ENCODE data around the gene ZNF816.
"Not testable (repeated sequence)": the region's sequence is repeated elsewhere in the genome, so short reads cannot be mapped to it uniquely, and the experiment has no call there.

Gene ZNF816

GRCh38 chr19:52942386-52943133 is 20.1 kb downstream of the ZNF816 start (continued):
- TF ChIP-seq, protein P1, sequence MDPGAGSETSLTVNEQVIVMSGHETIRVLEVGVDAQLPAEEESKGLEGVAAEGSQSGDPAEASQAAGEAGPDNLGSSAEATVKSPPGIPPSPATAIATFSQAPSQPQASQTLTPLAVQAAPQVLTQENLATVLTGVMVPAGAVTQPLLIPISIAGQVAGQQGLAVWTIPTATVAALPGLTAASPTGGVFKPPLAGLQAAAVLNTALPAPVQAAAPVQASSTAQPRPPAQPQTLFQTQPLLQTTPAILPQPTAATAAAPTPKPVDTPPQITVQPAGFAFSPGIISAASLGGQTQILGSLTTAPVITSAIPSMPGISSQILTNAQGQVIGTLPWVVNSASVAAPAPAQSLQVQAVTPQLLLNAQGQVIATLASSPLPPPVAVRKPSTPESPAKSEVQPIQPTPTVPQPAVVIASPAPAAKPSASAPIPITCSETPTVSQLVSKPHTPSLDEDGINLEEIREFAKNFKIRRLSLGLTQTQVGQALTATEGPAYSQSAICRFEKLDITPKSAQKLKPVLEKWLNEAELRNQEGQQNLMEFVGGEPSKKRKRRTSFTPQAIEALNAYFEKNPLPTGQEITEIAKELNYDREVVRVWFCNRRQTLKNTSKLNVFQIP (CRISPR knock-in tag; IDR thresholded peaks at IDR 0.05; ENCODE audit: borderline replicate concordance, low read depth), result no peak

DNA sequence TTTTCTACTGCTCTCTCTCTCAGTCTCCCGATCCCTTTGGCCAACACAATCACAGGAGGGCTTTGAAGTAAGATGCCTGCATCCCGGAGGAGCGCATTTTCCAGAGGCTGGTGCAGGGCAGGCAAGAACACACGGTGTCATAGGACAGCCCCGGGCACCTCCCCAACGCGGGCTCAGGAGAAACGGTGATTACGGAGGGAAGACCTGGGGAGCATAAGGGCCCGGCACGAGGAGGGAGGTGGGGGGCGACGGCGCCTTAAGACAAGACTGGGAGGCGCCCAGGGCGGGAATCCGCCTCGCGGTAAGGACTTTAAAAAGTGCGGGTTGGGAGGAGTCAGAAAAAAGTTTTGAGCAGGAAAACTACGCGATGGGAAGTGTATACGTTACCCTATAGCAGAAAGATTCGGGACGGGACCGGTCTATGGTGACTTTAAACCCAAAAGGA is 20.7 kb downstream of the ZNF816 start:
- TF ChIP-seq OSR1 (CRISPR knock-in tag; IDR thresholded peaks at IDR 0.05) (no peak), RARB (CRISPR knock-in tag; IDR thresholded peaks at IDR 0.05) (no peak), ARNTL (CRISPR knock-in tag; IDR thresholded peaks at IDR 0.05; ENCODE audit: borderline replicate concordance, low read depth) (no peak), ZFP3 (CRISPR knock-in tag; IDR thresholded peaks at IDR 0.05) (no peak), ISL1 (CRISPR knock-in tag; IDR thresholded peaks at IDR 0.05) (no peak), BACH2 (CRISPR knock-in tag; IDR thresholded peaks at IDR 0.05; ENCODE audit: borderline replicate concordance) (no peak), GLIS3 (CRISPR knock-in tag; IDR thresholded peaks at IDR 0.05) (no peak), ZNF565 (CRISPR knock-in tag; conservative IDR thresholded peaks at IDR 0.05; ENCODE audit: low read depth) (no peak), TOX (CRISPR knock-in tag; IDR thresholded peaks at IDR 0.05; ENCODE audit: borderline replicate concordance) (no peak), CSDC2 (CRISPR knock-in tag; IDR thresholded peaks at IDR 0.05) (no peak), ZNF8 (CRISPR knock-in tag; IDR thresholded peaks at IDR 0.05) (no peak), ZFP30 (CRISPR knock-in tag; IDR thresholded peaks at IDR 0.05) (no peak)
- TF ChIP-seq, protein P2, sequence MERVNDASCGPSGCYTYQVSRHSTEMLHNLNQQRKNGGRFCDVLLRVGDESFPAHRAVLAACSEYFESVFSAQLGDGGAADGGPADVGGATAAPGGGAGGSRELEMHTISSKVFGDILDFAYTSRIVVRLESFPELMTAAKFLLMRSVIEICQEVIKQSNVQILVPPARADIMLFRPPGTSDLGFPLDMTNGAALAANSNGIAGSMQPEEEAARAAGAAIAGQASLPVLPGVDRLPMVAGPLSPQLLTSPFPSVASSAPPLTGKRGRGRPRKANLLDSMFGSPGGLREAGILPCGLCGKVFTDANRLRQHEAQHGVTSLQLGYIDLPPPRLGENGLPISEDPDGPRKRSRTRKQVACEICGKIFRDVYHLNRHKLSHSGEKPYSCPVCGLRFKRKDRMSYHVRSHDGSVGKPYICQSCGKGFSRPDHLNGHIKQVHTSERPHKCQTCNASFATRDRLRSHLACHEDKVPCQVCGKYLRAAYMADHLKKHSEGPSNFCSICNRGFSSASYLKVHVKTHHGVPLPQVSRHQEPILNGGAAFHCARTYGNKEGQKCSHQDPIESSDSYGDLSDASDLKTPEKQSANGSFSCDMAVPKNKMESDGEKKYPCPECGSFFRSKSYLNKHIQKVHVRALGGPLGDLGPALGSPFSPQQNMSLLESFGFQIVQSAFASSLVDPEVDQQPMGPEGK (CRISPR knock-in tag; IDR thresholded peaks at IDR 0.05; ENCODE audit: borderline replicate concordance), result no peak
- ATAC-seq, result peak; percentile 72

- ATAC-seq, result not testable (repeated sequence)
Measured at GRCh38 chr19:52941523-52941922, 21.2 kb downstream of the ZNF816 start.

DNA sequence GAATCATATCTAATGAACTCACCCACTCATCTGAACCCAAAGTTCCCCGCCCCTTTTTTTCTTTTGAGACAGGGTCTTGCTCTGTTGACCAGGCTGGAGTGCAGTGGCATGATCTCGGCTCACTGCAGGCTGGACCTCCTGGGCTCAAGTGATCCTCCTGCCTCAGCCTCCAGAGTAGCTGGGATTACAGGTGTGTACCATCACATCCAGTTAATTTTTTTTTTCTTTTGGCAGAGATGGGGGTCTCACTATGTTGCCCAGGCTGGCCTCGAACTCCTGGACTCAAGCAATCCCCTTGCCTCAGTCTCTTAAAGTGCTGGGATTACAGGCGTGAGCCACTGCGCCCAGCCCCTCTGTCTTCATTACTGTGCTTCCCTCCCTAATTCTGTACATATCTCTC is 21.8 kb downstream of the ZNF816 start:
- not testable (repeated sequence) for ATAC-seq

DNA sequence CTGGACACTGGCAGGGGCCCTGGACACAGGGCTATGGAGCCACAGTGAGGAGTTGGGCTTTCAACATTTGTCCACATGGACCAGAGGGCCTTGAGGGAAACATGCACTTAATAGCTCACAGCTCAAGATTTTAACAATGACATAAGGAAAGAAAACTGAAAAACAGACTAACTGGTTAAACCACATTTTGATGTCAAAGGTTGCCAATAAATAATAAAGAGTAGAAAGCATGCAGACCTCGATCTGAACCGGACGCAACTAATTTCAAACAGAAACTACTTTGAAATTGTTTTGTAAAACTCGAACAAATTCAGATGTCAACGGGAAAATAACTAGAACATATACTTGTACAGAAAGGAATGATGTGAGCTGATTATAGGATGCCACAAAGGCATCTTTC is 23.9 kb downstream of the ZNF816 start:
- no peak for TF ChIP-seq ZNF8 (CRISPR knock-in tag; IDR thresholded peaks at IDR 0.05)
- TF ChIP-seq, protein P3, sequence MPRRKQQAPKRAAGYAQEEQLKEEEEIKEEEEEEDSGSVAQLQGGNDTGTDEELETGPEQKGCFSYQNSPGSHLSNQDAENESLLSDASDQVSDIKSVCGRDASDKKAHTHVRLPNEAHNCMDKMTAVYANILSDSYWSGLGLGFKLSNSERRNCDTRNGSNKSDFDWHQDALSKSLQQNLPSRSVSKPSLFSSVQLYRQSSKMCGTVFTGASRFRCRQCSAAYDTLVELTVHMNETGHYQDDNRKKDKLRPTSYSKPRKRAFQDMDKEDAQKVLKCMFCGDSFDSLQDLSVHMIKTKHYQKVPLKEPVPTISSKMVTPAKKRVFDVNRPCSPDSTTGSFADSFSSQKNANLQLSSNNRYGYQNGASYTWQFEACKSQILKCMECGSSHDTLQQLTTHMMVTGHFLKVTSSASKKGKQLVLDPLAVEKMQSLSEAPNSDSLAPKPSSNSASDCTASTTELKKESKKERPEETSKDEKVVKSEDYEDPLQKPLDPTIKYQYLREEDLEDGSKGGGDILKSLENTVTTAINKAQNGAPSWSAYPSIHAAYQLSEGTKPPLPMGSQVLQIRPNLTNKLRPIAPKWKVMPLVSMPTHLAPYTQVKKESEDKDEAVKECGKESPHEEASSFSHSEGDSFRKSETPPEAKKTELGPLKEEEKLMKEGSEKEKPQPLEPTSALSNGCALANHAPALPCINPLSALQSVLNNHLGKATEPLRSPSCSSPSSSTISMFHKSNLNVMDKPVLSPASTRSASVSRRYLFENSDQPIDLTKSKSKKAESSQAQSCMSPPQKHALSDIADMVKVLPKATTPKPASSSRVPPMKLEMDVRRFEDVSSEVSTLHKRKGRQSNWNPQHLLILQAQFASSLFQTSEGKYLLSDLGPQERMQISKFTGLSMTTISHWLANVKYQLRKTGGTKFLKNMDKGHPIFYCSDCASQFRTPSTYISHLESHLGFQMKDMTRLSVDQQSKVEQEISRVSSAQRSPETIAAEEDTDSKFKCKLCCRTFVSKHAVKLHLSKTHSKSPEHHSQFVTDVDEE (CRISPR knock-in tag; IDR thresholded peaks at IDR 0.05), result no peak
- TF ChIP-seq ZFP3 (CRISPR knock-in tag; IDR thresholded peaks at IDR 0.05), result no peak
- no peak for ATAC-seq

DNA sequence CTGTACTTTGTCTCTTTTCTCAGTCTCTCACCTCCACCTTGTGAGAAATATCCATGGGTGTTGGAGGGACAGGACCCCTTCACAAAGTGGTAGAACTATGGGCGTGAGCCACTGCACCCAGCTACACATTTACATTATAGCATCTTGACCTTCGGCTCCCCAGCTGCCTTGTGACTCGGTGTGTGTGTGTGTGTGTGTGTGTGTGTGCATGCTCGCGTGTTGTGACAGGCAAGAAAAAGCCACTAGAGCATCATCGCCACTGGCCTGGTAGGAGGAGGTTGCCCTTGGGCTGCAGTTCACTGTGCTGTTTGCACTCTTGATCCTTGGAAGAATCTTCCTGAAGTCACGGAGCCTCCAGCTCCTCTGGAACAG is 25.7 kb downstream of the ZNF816 start:
- TF ChIP-seq ZNF8 (CRISPR knock-in tag; IDR thresholded peaks at IDR 0.05), result no peak
- no peak for TF ChIP-seq OSR1 (CRISPR knock-in tag; IDR thresholded peaks at IDR 0.05)
- ATAC-seq, result no peak

- no peak for ATAC-seq
- TF ChIP-seq, protein P3 (CRISPR knock-in tag; IDR thresholded peaks at IDR 0.05), result no peak
- TF ChIP-seq ARNTL (CRISPR knock-in tag; IDR thresholded peaks at IDR 0.05; ENCODE audit: borderline replicate concordance, low read depth) (no peak), TCF4 (CRISPR knock-in tag; IDR thresholded peaks at IDR 0.05; ENCODE audit: borderline replicate concordance) (no peak), CSDC2 (CRISPR knock-in tag; IDR thresholded peaks at IDR 0.05) (no peak), ZFP30 (CRISPR knock-in tag; IDR thresholded peaks at IDR 0.05) (no peak), SNAI2 (CRISPR knock-in tag; IDR thresholded peaks at IDR 0.05) (no peak), ZNF565 (CRISPR knock-in tag; conservative IDR thresholded peaks at IDR 0.05; ENCODE audit: low read depth) (no peak), ZNF70 (CRISPR knock-in tag; IDR thresholded peaks at IDR 0.05) (no peak)
- TF ChIP-seq, protein P4, sequence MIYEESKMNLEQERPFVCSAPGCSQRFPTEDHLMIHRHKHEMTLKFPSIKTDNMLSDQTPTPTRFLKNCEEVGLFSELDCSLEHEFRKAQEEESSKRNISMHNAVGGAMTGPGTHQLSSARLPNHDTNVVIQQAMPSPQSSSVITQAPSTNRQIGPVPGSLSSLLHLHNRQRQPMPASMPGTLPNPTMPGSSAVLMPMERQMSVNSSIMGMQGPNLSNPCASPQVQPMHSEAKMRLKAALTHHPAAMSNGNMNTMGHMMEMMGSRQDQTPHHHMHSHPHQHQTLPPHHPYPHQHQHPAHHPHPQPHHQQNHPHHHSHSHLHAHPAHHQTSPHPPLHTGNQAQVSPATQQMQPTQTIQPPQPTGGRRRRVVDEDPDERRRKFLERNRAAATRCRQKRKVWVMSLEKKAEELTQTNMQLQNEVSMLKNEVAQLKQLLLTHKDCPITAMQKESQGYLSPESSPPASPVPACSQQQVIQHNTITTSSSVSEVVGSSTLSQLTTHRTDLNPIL (CRISPR knock-in tag; IDR thresholded peaks at IDR 0.05; ENCODE audit: low read depth), result no peak
Measured at GRCh38 chr19:52936151-52936953, 26.3 kb downstream of the ZNF816 start.
